Activated B cell treated with CpG ODN at 0.5 μM for 24 hours (primary cell): ENCODE measurements around the gene CFAP100. TPM values are rescaled to one million over a fixed set of nuclear protein-coding genes. Genes with fewer than 3 reads are reported as not detected.

Source experiments
- ATAC-seq: fragments of 200-7000 bp; cut with Tn5 transposase; one replicate; pipeline ENCODE4 v1.10.0; 2021; ENCODE audit warnings: low read depth, mild to moderate bottlenecking, moderate library complexity
- CTCF ChIA-PET: fragments of 350-600 bp; sonication (Branson Sonifier 250); formaldehyde crosslinking; loops from one replicate; lab custom pipeline; 2021; ENCODE audit warnings: antibody characterized with exemption; lab: Charles Lee
- POLR2A ChIA-PET: fragments of 350-600 bp; sonication (Branson Sonifier 250); formaldehyde crosslinking; loops from one replicate; lab custom pipeline; 2021; ENCODE audit warnings: antibody characterized with exemption; lab: Charles Lee
- DNase-seq: peaks from one replicate; pipeline ENCODE4 v3.0.0; 2022
- H3K27ac Mint-ChIP-seq: one replicate; pipeline ENCODE4 v1.8.0; 2020; ENCODE audit warnings: mixed read lengths
- H3K27me3 Mint-ChIP-seq: one replicate; pipeline ENCODE4 v1.8.0; 2021; ENCODE audit warnings: mixed read lengths
- H3K36me3 Mint-ChIP-seq: one replicate; pipeline ENCODE4 v1.8.0; 2021; ENCODE audit warnings: low read depth, mixed read lengths
- H3K4me1 Mint-ChIP-seq: one replicate; pipeline ENCODE4 v1.8.0; 2021; ENCODE audit warnings: mixed read lengths
- H3K4me3 Mint-ChIP-seq: one replicate; pipeline ENCODE4 v1.8.0; 2020; ENCODE audit warnings: mild to moderate bottlenecking, mixed read lengths
- H3K9me3 Mint-ChIP-seq: one replicate; pipeline ENCODE4 v1.8.0; 2020; ENCODE audit warnings: mixed read lengths
- intact Hi-C: fragments of 100-400 bp; cut with micrococcal nuclease; formaldehyde crosslinking; loops from one replicate; pipeline ENCODE4 v1.15.1; 2024
- total RNA-seq: library from RNA; stranded (reverse); gene quantifications from 2 replicates; pipeline ENCODE4 v1.2.3, GENCODE V29; 2022
- TF ChIP-seq, protein P1 (sequence below): fragments of 200-600 bp; IDR thresholded peaks from one replicate; pipeline ENCODE4 v1.8.0; 2022; ENCODE audit warnings: antibody characterized with exemption, mild to moderate bottlenecking

CFAP100 gene
- total RNA-seq, 1 donor from 2014 or later: not detected

DNA sequence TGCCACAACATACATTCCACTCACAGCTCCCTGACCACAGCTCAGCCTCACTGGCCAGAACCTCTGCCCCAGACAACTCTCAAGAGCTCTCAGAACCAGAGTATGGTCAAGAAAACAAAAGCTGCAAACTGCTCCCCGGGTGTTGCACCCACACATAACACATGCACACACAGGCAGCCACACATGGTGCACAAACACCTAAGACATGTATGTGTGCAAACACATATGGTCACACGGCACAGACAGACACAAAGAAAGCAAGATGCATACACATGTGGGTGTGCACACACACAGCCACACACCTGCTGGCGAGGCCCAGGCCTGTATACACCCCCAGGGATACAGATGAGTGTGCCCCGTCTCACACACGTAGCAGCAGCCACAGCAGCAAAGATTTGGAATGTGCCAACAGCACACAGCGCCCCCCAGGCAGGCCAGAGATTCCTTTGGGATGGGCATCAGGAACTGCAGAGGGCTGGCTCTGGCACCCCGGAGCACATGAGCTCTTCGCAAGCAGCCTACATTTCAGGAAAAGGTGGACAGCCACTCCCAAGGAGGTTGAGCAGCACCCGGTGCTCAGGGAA lies 44.1 kb upstream of the CFAP100 start:
- CTCF ChIA-PET: interaction anchor here (1.1 kb wide), 1 partner anchor 39 kb away, joined by 3 read pairs; no protein-coding TSS in a partner anchor
- intact Hi-C loops: no loop called here

DNA sequence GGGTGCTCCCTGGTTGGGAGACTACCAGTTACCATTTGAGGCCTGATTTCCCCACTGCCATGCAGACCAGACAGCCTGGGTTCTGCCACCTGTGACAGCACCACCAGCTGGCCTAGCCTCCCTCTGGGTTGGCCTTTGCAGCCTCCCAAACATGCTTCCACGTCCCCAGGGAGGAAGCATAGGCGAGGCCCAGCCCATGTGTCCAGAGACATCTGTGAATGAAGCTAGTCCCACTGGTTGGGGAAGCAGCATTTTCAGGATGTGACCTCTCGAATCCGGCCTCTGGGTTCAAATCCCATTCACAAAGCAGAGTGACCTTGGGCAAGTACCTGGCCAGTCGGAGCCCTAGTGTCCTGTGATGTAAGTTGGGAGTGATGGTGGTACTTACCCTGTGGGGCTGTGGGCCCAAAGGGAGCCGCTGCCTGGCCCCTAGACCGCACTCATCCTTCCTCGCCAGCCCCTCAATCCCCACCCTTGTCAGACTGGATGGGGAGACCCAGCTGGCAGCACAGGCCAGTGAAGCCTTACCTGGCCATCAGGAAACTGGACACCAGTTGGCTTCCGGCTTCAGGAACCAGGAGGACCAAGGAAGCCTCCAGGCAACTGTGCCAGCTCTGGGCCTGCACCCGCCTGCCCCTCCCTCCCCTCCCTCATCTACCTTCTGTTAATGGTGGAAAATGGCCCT lies 43.5 kb upstream of the CFAP100 start:
- ATAC-seq (no peak), DNase-seq (peak; percentile 9)
- Mint-ChIP-seq H3K36me3 (no peaks in the 10 kb centered on the region), H3K4me3 (no peak overlapping the region), H3K27me3 (peaks cover 9% of the 10 kb centered on the region), H3K4me1 (peaks cover 4% of the 10 kb centered on the region), H3K27ac (no peak overlapping the region), H3K9me3 (no peaks in the 10 kb centered on the region)
- intact Hi-C loops: no loop called here
- TF ChIP-seq, protein P1, sequence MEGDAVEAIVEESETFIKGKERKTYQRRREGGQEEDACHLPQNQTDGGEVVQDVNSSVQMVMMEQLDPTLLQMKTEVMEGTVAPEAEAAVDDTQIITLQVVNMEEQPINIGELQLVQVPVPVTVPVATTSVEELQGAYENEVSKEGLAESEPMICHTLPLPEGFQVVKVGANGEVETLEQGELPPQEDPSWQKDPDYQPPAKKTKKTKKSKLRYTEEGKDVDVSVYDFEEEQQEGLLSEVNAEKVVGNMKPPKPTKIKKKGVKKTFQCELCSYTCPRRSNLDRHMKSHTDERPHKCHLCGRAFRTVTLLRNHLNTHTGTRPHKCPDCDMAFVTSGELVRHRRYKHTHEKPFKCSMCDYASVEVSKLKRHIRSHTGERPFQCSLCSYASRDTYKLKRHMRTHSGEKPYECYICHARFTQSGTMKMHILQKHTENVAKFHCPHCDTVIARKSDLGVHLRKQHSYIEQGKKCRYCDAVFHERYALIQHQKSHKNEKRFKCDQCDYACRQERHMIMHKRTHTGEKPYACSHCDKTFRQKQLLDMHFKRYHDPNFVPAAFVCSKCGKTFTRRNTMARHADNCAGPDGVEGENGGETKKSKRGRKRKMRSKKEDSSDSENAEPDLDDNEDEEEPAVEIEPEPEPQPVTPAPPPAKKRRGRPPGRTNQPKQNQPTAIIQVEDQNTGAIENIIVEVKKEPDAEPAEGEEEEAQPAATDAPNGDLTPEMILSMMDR: no peak
- ChIA-PET POLR2A (no interaction called here), CTCF (interaction anchor here (1.1 kb wide), 1 partner anchor 39 kb away, joined by 3 read pairs; no protein-coding TSS in a partner anchor)

More for the DNA sequence above, 44.1 kb upstream of the CFAP100 start:
- no peak for ATAC-seq
- H3K36me3 Mint-ChIP-seq: no peaks in the 10 kb centered on the region
- peaks cover 2% of the 10 kb centered on the region for H3K4me1 Mint-ChIP-seq
- TF ChIP-seq, protein P1: no peak
- H3K4me3 Mint-ChIP-seq: no peak overlapping the region
- no peak overlapping the region for H3K27ac Mint-ChIP-seq
- no peaks in the 10 kb centered on the region for H3K9me3 Mint-ChIP-seq
- H3K27me3 Mint-ChIP-seq: peaks cover 8% of the 10 kb centered on the region
- POLR2A ChIA-PET: no interaction called here
- peak; percentile 7 for DNase-seq

DNA sequence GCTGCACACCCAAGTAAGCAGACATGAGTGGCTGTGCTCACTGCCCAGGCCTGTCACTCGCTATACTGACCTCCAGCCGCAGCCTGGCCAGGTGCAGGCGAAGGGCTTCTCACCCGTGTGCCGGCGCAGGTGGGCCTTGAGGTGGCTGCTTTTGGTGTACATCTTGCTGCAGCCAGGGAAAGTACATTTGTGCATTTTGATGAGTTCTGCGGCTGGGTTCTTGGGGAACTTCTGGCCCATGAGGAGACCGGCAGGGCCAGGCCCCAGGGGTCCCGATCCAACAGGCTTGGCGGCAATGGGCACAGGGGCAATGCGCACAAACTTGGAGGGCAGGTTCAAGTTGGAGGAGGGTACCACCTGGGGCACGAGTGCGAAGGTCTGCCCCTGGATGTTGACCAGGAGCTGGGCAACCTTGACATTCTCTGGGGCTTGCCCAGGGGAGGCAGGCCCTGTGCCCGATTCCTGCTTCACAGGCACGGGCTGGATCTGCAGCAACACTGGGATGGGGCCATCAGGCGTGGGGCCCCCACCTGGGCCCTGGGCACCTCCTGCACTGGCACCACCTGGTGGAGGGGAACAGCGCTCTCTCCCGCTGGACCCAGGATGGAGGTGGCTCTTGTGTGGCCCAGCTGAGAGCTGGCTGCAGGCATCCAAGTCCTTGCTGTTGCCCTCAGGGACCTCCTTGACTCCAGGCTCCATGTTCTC lies 42.8 kb upstream of the CFAP100 start:
- ATAC-seq: no peak
- Mint-ChIP-seq H3K36me3 (peaks cover 1% of the 10 kb centered on the region), H3K27ac (no peak overlapping the region), H3K4me1 (peaks cover 7% of the 10 kb centered on the region), H3K27me3 (peaks cover 12% of the 10 kb centered on the region), H3K4me3 (no peak overlapping the region), H3K9me3 (no peaks in the 10 kb centered on the region)
- TF ChIP-seq, protein P1: no peak
- ChIA-PET POLR2A (no interaction called here), CTCF (interaction anchor here (1.1 kb wide), 1 partner anchor 38 kb away, joined by 3 read pairs; no protein-coding TSS in a partner anchor)
- DNase-seq: peak; percentile 2
- intact Hi-C loops: no loop called here

DNA sequence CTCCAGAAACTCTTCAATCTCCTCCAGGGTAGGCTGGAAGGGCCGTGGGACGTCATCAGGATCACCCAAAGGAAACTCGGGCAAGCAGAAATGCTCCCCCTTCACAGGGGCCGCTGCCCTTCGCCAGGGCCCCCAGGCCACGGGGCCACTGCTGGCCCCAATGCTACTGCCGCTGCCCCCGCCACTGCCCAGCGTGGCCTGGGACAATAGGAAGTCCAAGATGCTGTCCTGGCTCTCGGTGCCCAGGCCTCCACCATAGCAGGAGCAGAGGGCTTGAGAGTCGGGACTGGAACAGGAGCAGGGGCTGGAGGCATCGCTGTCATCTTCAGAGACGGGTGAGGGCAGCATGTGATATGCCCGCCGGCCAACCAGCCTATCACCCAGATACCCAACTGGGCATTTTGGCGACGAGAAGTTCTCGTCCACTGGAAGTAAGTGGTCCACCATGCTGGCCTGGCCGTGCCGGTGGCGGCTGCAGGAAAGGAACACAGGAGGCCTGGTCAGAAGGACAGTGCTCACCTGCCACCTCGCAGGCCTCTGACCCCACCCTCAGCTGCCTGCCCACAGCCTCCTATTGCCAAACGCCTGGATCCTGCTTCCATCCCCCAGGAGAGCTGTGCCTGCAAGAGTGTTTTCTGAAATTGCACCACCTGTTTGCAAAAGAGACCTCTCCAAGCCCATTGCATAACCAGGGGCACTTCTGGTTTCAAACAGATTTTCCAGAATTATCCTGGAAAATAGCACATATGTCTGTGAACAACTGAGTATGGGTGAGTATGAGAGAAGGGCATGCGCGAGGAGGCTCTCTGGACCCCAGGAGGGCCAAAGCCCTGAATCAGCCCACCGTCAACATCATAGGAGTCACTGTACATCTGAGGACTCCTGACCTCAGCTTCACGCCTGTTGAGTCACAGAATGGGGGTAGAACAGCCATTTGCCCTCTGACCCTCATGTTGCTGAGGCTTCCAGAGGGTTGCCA lies 41.9 kb upstream of the CFAP100 start:
- TF ChIP-seq, protein P1: no peak
- POLR2A ChIA-PET: no interaction called here
- Mint-ChIP-seq H3K36me3 (peaks cover 1% of the 10 kb centered on the region), H3K4me1 (peaks cover 10% of the 10 kb centered on the region), H3K27me3 (peaks cover 12% of the 10 kb centered on the region), H3K4me3 (no peak overlapping the region), H3K9me3 (no peaks in the 10 kb centered on the region), H3K27ac (no peak overlapping the region)
- peak; percentile 12 for DNase-seq
- no peak for ATAC-seq
- CTCF ChIA-PET: no interaction called here
- intact Hi-C loops: no loop called here
